NCI-H460 (cell line): ENCODE measurements around the gene FBXO48. TPM values are rescaled to one million over a fixed set of nuclear protein-coding genes. Genes with fewer than 3 reads are reported as not detected.

ENCODE experiments used
- DNase-seq: peaks from one replicate; pipeline ENCODE4 v3.0.0-alpha.2; 2016; ENCODE audit warnings: low read depth; ENCODE audit errors: extremely low read depth
- total RNA-seq: library from RNA; depleted of rRNA; stranded (reverse); fragments of >200 nt; shearing (Covaris generic); gene quantifications from 2 replicates; pipeline ENCODE4 v1.2.3, GENCODE V29; 2014

Gene FBXO48
- total RNA-seq, 1 experiment from 2014 or later: 1.2 TPM

DNA sequence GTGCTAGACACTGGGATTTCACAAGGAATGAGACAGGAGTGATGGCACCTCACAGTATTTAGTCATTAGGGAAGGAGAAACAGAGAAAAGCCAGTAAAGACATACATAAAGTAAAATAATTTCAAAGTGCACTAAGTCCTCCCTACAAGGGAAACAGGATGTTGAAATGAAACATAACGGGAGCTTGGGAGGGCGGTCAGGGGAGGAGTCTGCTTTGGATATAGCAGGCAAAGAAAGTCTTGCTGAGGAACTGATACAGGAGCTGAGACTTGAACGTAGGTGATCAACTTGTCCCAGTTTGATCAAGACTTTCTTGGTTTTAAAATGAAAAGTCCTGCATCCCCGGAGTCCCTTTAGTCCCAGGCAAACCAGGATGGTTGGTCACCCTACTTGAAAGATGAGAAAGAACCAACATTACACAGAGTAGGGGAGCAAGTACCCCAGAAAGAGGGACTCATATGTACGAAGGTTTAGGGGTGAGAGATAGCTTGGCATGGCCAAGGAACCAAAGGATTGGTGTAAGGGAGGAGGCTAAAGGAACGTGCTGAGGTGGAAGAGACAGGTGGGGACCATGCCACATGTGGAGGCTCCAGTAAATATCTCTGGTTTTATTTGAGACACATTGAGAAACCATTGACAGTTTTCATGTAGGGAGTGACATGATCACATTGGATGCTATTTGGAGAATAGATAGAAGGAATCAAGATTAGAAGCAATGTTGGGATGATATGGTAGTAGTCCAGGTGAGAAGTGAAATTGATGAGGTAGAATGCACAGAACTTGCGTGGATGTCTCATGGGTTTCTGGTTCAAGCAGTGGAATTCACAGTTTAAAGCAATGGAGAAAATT lies 28.4 kb downstream of the FBXO48 start:
- DNase-seq: no peak

- no peak for DNase-seq
Observed at GRCh38 chr2:68436270-68436669, 30.8 kb downstream of the FBXO48 start.

DNA sequence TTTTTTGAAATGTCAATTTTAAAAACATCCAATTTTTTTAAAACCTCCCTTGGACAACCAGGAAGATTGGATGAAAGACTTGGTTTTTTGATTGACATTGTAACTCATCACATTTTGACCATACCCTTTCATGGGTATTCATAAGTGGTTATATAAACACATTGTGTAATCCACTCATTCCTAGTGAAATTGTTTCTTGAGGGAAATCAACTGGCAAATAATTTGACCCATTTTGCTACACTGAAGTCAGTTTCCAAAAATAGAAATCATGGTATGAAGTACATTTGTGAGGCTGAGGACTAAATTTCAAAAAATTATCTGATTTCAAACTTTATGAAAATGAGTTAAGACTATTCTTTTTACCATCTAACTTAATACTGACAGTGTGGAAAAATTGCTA lies 31.5 kb downstream of the FBXO48 start:
- no peak for DNase-seq

GRCh38 chr2:68434981-68435380 lies 32.1 kb downstream of the FBXO48 start:
- DNase-seq: no peak

DNA sequence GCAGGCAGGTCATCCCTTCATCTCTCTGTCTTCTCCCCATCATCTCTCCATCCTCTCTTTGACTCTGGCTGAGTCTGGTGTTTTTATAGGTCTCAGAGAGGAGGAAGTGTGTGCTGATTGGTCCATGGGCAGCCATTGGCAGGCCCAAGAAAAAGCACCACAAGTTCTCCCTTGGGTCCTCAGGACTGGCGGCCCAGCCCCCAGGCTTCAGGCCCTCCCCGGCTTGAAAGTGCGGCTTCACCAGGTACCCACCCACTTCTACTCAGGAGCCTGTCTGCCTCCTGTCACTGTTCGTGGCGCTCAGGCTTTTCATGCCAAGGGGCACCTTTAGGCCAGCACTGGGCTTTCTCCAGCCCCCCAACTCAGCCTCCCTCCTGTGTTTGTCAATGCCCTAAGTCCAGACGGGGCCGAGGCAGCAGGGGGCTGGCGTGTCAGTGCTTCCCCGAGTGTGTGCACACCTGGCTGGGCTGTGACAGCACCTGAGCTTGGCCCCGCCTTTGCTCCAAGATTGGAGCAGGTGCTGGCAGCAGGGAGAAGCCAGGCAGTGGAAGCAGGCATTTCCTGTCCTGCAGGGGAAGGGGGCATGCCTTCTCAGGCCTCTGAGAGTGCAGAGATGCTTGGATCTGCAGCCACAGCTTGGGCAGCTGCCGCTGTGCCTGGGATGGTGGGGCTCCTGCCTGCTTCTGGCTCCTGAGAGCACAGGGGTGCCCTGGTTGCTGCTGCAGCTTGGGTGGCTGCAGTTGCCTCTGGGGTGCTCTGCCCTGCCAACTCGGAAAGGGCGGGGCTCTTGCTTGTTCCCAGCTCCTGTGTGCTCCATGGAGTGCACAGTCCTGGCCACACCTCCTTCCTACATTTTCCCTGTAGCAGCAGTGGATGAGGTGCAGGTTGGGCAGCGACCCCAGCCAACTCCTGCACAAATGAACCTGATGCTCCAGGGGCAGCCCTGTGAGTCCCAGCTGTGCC lies 34.1 kb downstream of the FBXO48 start:
- no peak for DNase-seq

DNA sequence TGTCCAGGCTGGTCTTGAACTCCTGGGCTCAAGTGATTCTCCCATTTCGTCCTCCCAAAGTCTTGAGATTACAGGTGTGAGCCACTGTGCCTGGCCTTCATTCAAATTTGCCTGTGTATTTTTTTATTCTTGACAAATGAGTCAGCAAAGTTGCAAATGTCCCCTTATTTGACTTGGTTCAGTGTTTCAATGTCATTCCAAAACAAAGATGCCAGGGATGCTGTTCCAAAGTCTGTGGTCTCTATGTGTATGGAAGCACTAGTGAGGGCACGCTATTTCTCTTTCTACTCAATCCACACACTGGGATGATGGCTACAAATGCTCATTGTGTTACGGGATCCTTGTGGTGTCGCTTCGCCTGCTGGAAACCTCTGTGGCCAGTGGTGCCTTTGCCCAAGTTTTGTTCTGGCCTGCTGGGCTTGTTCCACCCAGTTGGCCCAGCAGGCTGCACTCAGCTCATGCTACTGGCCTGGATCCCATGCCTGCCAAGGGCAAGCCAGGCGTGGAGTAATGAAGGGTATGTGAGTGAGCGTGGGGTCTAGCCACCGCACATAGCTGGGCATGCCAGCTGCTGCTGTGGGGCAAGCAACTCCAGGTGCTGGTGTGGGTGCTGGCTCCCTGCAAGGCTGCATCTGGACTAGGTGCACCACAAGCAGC lies 35.6 kb downstream of the FBXO48 start:
- DNase-seq: no peak

DNA sequence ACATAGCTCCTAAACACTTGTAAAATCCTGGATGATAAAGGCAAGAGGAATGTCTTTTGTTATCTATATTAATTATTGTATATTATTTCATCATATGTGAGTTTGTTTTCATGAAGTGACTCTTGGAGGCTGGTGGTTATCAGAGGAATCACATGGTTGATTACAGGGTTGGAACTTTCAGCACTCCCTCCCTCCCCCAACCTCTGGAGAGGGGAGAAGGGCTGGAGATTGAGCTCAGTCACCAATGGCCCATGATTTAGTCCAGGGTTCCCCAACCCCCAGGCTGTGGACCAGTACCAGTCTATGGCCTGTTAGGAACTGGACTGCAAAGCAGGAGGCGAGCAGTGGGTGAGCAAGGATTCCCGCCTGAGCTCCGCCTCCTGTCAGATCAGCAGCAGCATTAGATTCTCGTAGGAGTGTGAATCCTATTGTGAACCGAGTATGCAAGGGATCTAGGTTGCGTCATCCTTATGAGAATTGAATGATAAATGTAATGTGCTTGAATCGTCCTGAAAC lies 37.7 kb downstream of the FBXO48 start:
- peak; percentile 16 for DNase-seq

DNA sequence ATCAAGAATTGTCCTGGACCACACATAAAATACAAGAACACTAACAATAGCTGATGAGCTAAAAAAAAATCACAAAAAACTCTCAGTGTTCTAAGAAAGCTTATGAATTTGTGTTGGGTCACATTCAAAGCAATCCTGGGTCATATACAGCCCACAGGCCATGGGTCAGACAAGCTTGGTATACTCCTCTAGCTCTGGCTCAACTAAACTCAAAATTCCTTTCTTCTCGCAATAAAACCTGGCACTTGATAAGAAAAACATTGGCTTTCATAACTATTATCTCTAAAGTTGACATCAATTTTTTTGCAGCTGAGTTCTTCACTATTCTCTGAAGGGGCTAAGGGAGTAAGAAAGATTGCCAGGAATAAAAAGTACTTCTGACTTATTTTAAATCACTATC lies 38.3 kb downstream of the FBXO48 start:
- no peak for DNase-seq

DNA sequence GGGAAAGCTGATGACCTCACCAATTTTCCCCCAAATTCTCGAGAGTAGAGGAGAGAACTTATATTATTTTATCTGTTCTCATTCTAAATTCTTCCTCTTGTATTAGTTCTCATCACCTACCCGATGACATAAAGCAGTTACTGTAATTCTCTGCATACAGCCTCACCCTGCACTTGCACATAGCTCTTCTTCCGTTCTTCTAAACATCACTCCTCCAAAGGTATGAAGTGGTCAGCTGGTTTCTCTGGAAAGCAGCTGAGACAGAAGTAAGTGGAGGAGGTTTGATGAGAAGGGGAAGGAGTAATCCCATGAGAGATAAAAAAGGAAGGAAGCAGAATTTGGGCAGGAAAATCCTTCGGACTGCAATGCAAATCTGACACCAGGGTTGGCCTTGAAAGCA lies 39.0 kb downstream of the FBXO48 start:
- DNase-seq: no peak

GRCh38 chr2:68426848-68427579 lies 40.1 kb downstream of the FBXO48 start:
- no peak for DNase-seq

- no peak for DNase-seq
Observed at GRCh38 chr2:68426446-68426845, 40.6 kb downstream of the FBXO48 start.

DNA sequence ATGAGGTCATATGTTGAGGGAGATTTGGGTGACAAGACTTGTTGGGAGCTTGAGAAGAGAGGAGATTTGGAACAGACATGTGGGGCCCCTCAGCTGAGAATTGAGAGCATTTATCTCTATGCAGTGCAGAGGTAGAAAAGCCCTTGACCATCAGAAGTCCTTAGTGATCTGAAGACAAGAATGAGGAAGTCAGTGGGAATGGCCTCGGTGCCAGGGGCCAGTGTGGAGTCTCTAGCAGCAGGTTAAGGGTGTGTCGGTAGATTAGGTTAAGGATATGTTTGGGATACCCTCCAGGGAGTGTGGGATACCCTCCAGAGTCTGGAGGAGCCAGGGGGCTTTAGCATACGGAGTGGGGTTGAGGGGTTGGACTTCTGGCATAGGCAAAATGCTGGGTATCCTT lies 41.6 kb downstream of the FBXO48 start:
- no peak for DNase-seq

- no peak for DNase-seq
Observed at GRCh38 chr2:68423966-68424650, 43.0 kb downstream of the FBXO48 start.

DNA sequence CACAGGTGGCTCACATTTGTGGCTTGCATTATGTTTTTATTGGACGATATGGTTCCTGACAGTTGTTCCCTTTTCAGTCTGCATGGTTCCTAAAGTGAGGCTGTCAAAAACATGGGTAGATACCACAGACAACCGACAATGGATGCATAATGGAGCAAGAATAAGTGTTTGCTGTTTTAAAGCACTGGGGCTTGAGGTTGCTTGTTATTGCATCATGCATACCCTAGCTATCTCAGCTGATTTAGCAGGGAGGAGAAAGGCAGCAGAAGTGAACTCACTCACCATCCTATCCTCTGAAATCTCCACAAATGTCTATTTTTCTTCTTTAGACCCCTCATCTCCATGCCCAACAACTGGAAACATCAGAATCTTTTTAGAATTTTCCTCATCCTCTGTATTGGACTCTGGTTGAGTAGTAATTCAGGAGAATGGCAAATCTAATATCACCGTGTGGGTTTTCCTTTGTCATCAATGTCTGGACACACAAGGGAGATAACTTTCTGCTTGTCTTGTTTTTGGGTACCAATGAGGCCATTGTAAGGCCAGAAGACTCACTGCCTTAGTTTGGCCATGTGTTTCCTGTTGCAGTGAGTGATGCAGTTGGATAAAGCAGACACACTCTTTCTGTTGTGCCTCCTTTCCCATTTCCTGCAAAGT lies 46.7 kb downstream of the FBXO48 start:
- DNase-seq: peak; percentile 53

- DNase-seq: no peak
Observed at GRCh38 chr2:68418855-68419254, 48.2 kb downstream of the FBXO48 start.

GRCh38 chr2:68418419-68418818 lies 48.7 kb downstream of the FBXO48 start:
- no peak for DNase-seq

DNA sequence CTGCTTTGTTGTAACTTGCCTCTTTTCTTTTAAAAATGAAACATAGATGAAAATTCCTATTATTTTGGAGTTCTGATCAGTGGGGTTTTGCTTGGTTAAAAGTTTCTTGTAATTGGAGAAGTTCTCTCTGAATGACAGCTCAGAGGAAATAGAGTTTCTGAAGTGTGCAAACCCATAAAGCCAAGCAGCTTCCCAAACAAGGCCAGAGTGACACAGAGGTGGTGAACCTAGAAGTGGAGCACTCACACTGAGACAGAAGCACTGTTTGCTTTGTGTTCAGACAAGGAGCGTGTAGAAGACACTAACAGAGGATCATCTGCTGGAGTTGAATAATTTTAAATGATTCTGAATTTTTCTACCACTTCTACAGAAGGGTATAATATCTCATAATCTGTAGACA lies 49.2 kb downstream of the FBXO48 start:
- DNase-seq: no peak

DNA sequence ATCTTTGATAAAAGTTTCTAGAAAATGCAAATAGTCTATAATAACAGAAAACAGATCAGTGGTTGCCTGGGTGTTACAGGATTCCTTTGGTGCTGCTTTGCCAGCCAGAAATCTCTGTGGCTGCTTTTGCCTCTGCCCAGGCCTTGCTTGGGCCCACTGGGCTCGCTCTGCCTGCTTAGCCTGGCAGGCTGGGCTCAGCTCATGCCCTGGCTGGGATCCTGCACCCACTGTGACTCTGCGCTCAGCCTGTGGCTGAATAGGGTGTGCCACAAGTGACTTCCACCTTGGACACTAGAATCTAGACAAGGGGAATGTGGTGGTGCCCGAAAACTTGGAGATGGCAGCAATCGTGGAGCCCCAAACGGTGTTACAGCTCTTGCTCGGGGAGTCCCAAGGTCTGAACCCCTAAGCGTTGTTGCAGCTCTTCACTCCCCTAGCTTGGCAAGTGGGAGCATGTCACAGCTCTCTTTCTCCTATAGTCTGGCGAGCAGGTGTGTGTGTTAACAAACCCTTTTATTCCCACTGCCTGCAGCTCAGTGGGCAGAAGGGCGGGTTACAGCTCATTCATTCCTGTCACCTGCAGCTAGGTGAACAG lies 50.9 kb downstream of the FBXO48 start:
- DNase-seq: no peak

DNA sequence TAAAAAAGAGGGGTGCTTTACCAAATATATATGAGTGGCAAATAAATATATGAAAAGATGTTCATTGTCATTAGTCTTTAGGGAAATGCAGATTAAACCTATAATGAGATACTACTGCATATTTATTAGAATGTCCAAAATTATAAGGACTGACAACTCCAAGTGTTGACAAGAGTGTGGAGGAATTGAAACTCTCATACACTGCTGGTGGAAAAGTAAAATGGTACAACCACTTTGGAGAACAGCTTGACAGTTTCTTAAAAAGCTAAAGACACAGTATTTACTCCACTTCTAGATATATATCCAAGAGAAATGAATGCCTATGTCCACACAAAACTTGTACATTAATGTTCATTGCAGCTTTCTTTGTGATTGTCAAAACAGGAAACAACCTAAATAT lies 51.6 kb downstream of the FBXO48 start:
- DNase-seq: no peak
